GM23338 (cell line): ENCODE data around the gene ABCC3. TPM values are rescaled to one million over a fixed set of nuclear protein-coding genes. Genes with fewer than 3 reads are reported as not detected.

Experiments used
- ATAC-seq: fragments of 200-7000 bp; cut with Tn5 transposase; 3 replicates; pipeline ENCODE4 v1.9.1; 2020
- DNase-seq: peaks from one replicate; pipeline ENCODE4 v3.0.0-alpha.2; 2015; ENCODE audit warnings: low spot score
- H2AFZ ChIP-seq: fragments of 200-600 bp; sonication (generic); 2 replicates; pipeline ENCODE4 v1.8.0; 2016; ENCODE audit warnings: antibody characterized with exemption, mild to moderate bottlenecking, moderate library complexity
- H3F3A ChIP-seq: fragments of 200-600 bp; sonication (generic); replicated peaks from 2 replicates; pipeline ENCODE4 v1.8.0; 2017; ENCODE audit warnings: antibody characterized with exemption, mixed run types, low read depth
- H3K27ac ChIP-seq: fragments of 200-600 bp; sonication (generic); 2 replicates; pipeline ENCODE4 v1.6.1; 2016; ENCODE audit warnings: low read depth
- H3K27me3 ChIP-seq: fragments of 200-600 bp; sonication (generic); 2 replicates; pipeline ENCODE4 v1.8.0; 2016; ENCODE audit warnings: mild to moderate bottlenecking, mixed run types, moderate library complexity; ENCODE audit not compliant: insufficient read depth
- H3K36me3 ChIP-seq: fragments of 200-600 bp; sonication (generic); 2 replicates; pipeline ENCODE4 v1.8.0; 2016; ENCODE audit warnings: mild to moderate bottlenecking; ENCODE audit not compliant: insufficient read depth
- H3K4me1 ChIP-seq: fragments of 200-600 bp; sonication (generic); 2 replicates; pipeline ENCODE4 v1.8.0; 2016; ENCODE audit warnings: mild to moderate bottlenecking, moderate library complexity; ENCODE audit not compliant: insufficient read depth
- H3K4me2 ChIP-seq: fragments of 200-600 bp; sonication (generic); 2 replicates; pipeline ENCODE4 v1.7.1; 2017; ENCODE audit warnings: mixed run types
- H3K4me3 ChIP-seq: fragments of 200-600 bp; sonication (generic); 2 replicates; pipeline ENCODE4 v1.6.1; 2016; ENCODE audit warnings: mixed run types
- H3K79me2 ChIP-seq: fragments of 200-600 bp; sonication (generic); replicated peaks from 2 replicates; pipeline ENCODE4 v1.8.0; 2017; ENCODE audit warnings: mild to moderate bottlenecking; ENCODE audit not compliant: insufficient read depth
- H3K9me2 ChIP-seq: fragments of 200-600 bp; sonication (generic); 2 replicates; pipeline ENCODE4 v1.8.0; 2017; ENCODE audit not compliant: insufficient read depth
- H4K20me1 ChIP-seq: fragments of 200-600 bp; sonication (generic); replicated peaks from 2 replicates; pipeline ENCODE4 v1.8.0; 2017; ENCODE audit warnings: mild to moderate bottlenecking; ENCODE audit not compliant: insufficient read depth
- H3K27ac Mint-ChIP-seq: 2 replicates; pipeline ENCODE4 v1.8.0; 2020; ENCODE audit warnings: inconsistent platforms, mild to moderate bottlenecking, moderate library complexity, mixed read lengths
- H3K27me3 Mint-ChIP-seq: 3 replicates; pipeline ENCODE4 v1.8.0; 2022; ENCODE audit warnings: low read depth, mild to moderate bottlenecking, moderate library complexity, mixed read lengths, inconsistent platforms; ENCODE audit not compliant: insufficient read depth, poor library complexity
- H3K36me3 Mint-ChIP-seq: 3 replicates; pipeline ENCODE4 v1.8.0; 2021; ENCODE audit warnings: low read depth, mild to moderate bottlenecking, inconsistent platforms, moderate library complexity, mixed read lengths
- H3K4me1 Mint-ChIP-seq: 3 replicates; pipeline ENCODE4 v1.8.0; 2020; ENCODE audit warnings: mild to moderate bottlenecking, inconsistent platforms, mixed read lengths
- H3K4me3 Mint-ChIP-seq: 3 replicates; pipeline ENCODE4 v1.8.0; 2021; ENCODE audit warnings: moderate library complexity, mild to moderate bottlenecking, inconsistent platforms, mixed read lengths
- H3K9me3 Mint-ChIP-seq: 3 replicates; pipeline ENCODE4 v1.8.0; 2020; ENCODE audit warnings: moderate library complexity, mild to moderate bottlenecking, inconsistent platforms, mixed read lengths
- ETS1 ChIP-seq: IDR thresholded peaks from 2 replicates; pipeline ENCODE4 v1.6.1; 2016; ENCODE audit warnings: antibody characterized with exemption
- NANOG ChIP-seq: IDR thresholded peaks from 2 replicates; pipeline ENCODE4 v1.6.1; 2016; ENCODE audit warnings: antibody characterized with exemption, borderline replicate concordance
- REST ChIP-seq: IDR thresholded peaks from one replicate; pipeline ENCODE4 v1.6.1; 2018; ENCODE audit warnings: antibody characterized with exemption; ENCODE audit not compliant: unreplicated experiment
- ZNF114 ChIP-seq: fragments of 250-450 bp; sonication (Bioruptor Pico); IDR thresholded peaks from 2 replicates; pipeline ENCODE4 v1.5.0; 2020; ENCODE audit warnings: mild to moderate bottlenecking, moderate library complexity
- ZNF331 ChIP-seq: fragments of 250-450 bp; sonication (Bioruptor Pico); IDR thresholded peaks from 2 replicates; pipeline ENCODE4 v1.5.0; 2020; ENCODE audit warnings: low read depth, mild to moderate bottlenecking, moderate library complexity
- polyA plus RNA-seq: library from polyadenylated mRNA; unstranded; fragments of >200 nt; fragmentation: Nextera tagmentation; extraction: Ambion mirVana; gene quantifications from 2 replicates; pipeline ENCODE4 v1.2.1, GENCODE V29; 2016
- total RNA-seq: library from RNA; depleted of rRNA; stranded (reverse); fragments of >200 nt; shearing (Covaris generic); gene quantifications from 2 replicates; pipeline ENCODE4 v1.2.3, GENCODE V29; 2014

Gene ABCC3
- total and polyA plus RNA-seq, 2 experiments from 2014 or later: not detected

- Histone ChIP-seq H3K4me3 (no peak overlapping the region), H3K4me2 (no peak overlapping the region), H2AFZ (no peak overlapping the region), H3F3A (no peaks in the 10 kb centered on the region), H3K9me2 (no peaks in the 10 kb centered on the region), H3K4me1 (peaks cover 13% of the 10 kb centered on the region; the same call in 1 of the 2 replicates), H3K36me3 (no peaks in the 10 kb centered on the region), H3K79me2 (no peaks in the 10 kb centered on the region), H3K27me3 (peaks cover 4% of the 10 kb centered on the region), H3K27ac (no peak overlapping the region), H4K20me1 (no peaks in the 10 kb centered on the region)
- H3K4me1 Mint-ChIP-seq: peaks cover 15% of the 10 kb centered on the region
- H3K36me3 Mint-ChIP-seq: no peaks in the 10 kb centered on the region
- no peak for TF ChIP-seq ZNF331
- TF ChIP-seq ETS1: no peak
- TF ChIP-seq NANOG: no peak
- no peak for TF ChIP-seq ZNF114 (CRISPR knock-in tag)
- ATAC-seq (no peak), DNase-seq (no peak)
- no peak overlapping the region for H3K4me3 Mint-ChIP-seq
- H3K9me3 Mint-ChIP-seq: no peaks in the 10 kb centered on the region
- H3K27me3 Mint-ChIP-seq: peaks cover 12% of the 10 kb centered on the region
- peak overlapping the region; percentile 20; the same call in 1 of the 2 replicates for H3K27ac Mint-ChIP-seq
Measured at GRCh38 chr17:50642071-50642721, 7.5 kb downstream of the ABCC3 start.

GRCh38 chr17:50642722-50643656, 8.3 kb downstream of the ABCC3 start:
- no peaks in the 10 kb centered on the region for H3F3A ChIP-seq
- DNase-seq (no peak), ATAC-seq (no peak)
- Mint-ChIP-seq H3K27ac (no peak overlapping the region), H3K4me1 (peaks cover 9% of the 10 kb centered on the region), H3K4me3 (no peak overlapping the region), H3K27me3 (peaks cover 12% of the 10 kb centered on the region), H3K36me3 (no peaks in the 10 kb centered on the region), H3K9me3 (no peaks in the 10 kb centered on the region)
- no peak overlapping the region for H3K4me3 ChIP-seq
- no peak overlapping the region for H3K27ac ChIP-seq
- H3K79me2 ChIP-seq: no peaks in the 10 kb centered on the region
- no peaks in the 10 kb centered on the region for H4K20me1 ChIP-seq
- H2AFZ ChIP-seq: no peak overlapping the region
- no peaks in the 10 kb centered on the region for H3K27me3 ChIP-seq
- H3K4me2 ChIP-seq: no peak overlapping the region
- no peaks in the 10 kb centered on the region for H3K36me3 ChIP-seq
- no peaks in the 10 kb centered on the region for H3K9me2 ChIP-seq
- peaks cover 13% of the 10 kb centered on the region; the same call in 1 of the 2 replicates for H3K4me1 ChIP-seq
- no peak for TF ChIP-seq NANOG
- TF ChIP-seq ZNF114 (CRISPR knock-in tag): no peak
- no peak for TF ChIP-seq REST
